GM12878 (cell line): ENCODE measurements around the gene PDSS2. TPM values are rescaled to one million over a fixed set of nuclear protein-coding genes. Genes with fewer than 3 reads are reported as not detected.

Source experiments
- ATAC-seq: fragments of 200-7000 bp; cut with Tn5 transposase; 3 replicates; pipeline ENCODE4 v1.9.1; 2020; ENCODE audit warnings: mild to moderate bottlenecking, moderate library complexity
- BruUV-seq: library from RNA; stranded (reverse); fragments of 400-500 nt; replicated peaks from 2 replicates; lab custom pipeline; 2021; lab: Mats Ljungman, UMichigan
- CTCF ChIA-PET: fragments of 300-600 bp; sonication (Branson Sonifier 250); formaldehyde crosslinking; extraction: SDS; loops from one replicate; lab custom pipeline; 2021; ENCODE audit warnings: inconsistent platforms; lab: Yijun Ruan, JAX
- POLR2A ChIA-PET: fragments of 350-600 bp; formaldehyde crosslinking; extraction: SDS; loops from one replicate; lab custom pipeline; 2021; ENCODE audit warnings: inconsistent platforms; lab: Charles Lee
- RAD21 ChIA-PET: fragments of 300-600 bp; sonication (Branson Sonifier 250); formaldehyde crosslinking; loops from one replicate; lab custom pipeline; 2023; ENCODE audit warnings: antibody characterized with exemption; ENCODE audit not compliant: unreplicated experiment; lab: Charles Lee
- SMC1A ChIA-PET: fragments of 300-600 bp; sonication (Branson Sonifier 250); formaldehyde crosslinking; loops from one replicate; lab custom pipeline; 2023; ENCODE audit not compliant: unreplicated experiment, uncharacterized antibody; lab: Charles Lee
- DNase-seq: peaks from one replicate; pipeline ENCODE4 v3.0.0-alpha.2; 2011; ENCODE audit warnings: low read depth, low spot score
- FAIRE-seq: peaks from 3 replicates; lab custom pipeline; 2011; peaks lifted over from hg19 to GRCh38; lab: Jason Lieb, UNC
- H2AFZ ChIP-seq: 2 replicates; pipeline ENCODE4 v1.6.0; 2011; ENCODE audit warnings: low read depth, low read length, control low read depth; ENCODE audit not compliant: control insufficient read depth
- H3K27ac ChIP-seq: 2 replicates; pipeline ENCODE4 v1.5.1; 2011; ENCODE audit warnings: control low read depth; ENCODE audit not compliant: control insufficient read depth, insufficient read depth
- H3K27me3 ChIP-seq, 2 experiments: replicated peaks in 1 of 2; 2 replicates each; pipeline versions ENCODE4 v1.6.0 to v1.6.1; 2011; ENCODE audit warnings: low read length in 1 of 2; ENCODE audit not compliant: control insufficient read depth in 2 of 2, insufficient read depth in 2 of 2
- H3K36me3 ChIP-seq, 2 experiments: 2 replicates each; pipeline ENCODE4 v1.5.1; 2011; ENCODE audit warnings: low read length in 1 of 2; ENCODE audit not compliant: control insufficient read depth in 2 of 2, insufficient read depth in 2 of 2
- H3K4me1 ChIP-seq: 2 replicates; pipeline ENCODE4 v1.6.1; 2011; ENCODE audit warnings: mild to moderate bottlenecking, low read length, moderate library complexity, mixed read lengths; ENCODE audit not compliant: control insufficient read depth, insufficient read depth
- H3K4me2 ChIP-seq: 2 replicates; pipeline ENCODE4 v1.6.0; 2011; ENCODE audit warnings: control low read depth; ENCODE audit not compliant: control insufficient read depth, insufficient read depth
- H3K4me3 ChIP-seq: fragments of 200-600 bp; sonication (generic); 2 replicates; pipeline ENCODE4 v1.5.1; 2016
- H3K79me2 ChIP-seq: 2 replicates; pipeline ENCODE4 v1.6.0; 2011; ENCODE audit warnings: low read length; ENCODE audit not compliant: control insufficient read depth, insufficient read depth
- H3K9ac ChIP-seq: 2 replicates; pipeline ENCODE4 v1.8.0; 2011; ENCODE audit warnings: low read length, control low read depth, mixed read lengths; ENCODE audit not compliant: control insufficient read depth, insufficient read depth
- H3K9me3 ChIP-seq: replicated peaks from 3 replicates; pipeline ENCODE4 v1.5.1; 2011; ENCODE audit warnings: mild to moderate bottlenecking, low read length; ENCODE audit not compliant: control insufficient read depth, insufficient read depth
- H4K20me1 ChIP-seq: 2 replicates; pipeline ENCODE4 v1.6.0; 2011; ENCODE audit not compliant: control insufficient read depth, insufficient read depth
- CHD4 ChIP-seq: fragments of 200-600 bp; sonication (generic); IDR thresholded peaks from 2 replicates; pipeline ENCODE4 v1.6.1; 2016; ENCODE audit warnings: mild to moderate bottlenecking
- DPF2 ChIP-seq: fragments of 450-650 bp; IDR thresholded peaks from 2 replicates; pipeline ENCODE4 v1.6.1; 2017; ENCODE audit warnings: mild to moderate bottlenecking
- FOS ChIP-seq: IDR thresholded peaks from 3 replicates; pipeline ENCODE4 v1.6.1; 2011; ENCODE audit warnings: borderline replicate concordance; ENCODE audit not compliant: insufficient read length; ENCODE audit errors: extremely low read depth
- FOXK2 ChIP-seq: fragments of 450-650 bp; IDR thresholded peaks from 2 replicates; pipeline ENCODE4 v1.6.1; 2017; ENCODE audit warnings: mild to moderate bottlenecking, moderate library complexity
- HCFC1 ChIP-seq: fragments of 150-350 bp; IDR thresholded peaks from 2 replicates; pipeline ENCODE4 v1.6.1; 2014; ENCODE audit warnings: low read length
- IRF4 ChIP-seq: IDR thresholded peaks from 2 replicates; pipeline ENCODE4 v1.6.1; 2011; ENCODE audit warnings: low read depth, low read length
- KLF5 ChIP-seq: fragments of 450-650 bp; IDR thresholded peaks from 2 replicates; pipeline ENCODE4 v1.6.1; 2014; ENCODE audit warnings: mild to moderate bottlenecking; ENCODE audit not compliant: partially characterized antibody
- SIN3A ChIP-seq: IDR thresholded peaks from 2 replicates; pipeline ENCODE4 v1.6.1; 2012; ENCODE audit warnings: low read depth, low read length, improper control_type of control experiment
- SIX5 ChIP-seq: IDR thresholded peaks from 2 replicates; pipeline ENCODE4 v1.6.1; 2011; ENCODE audit warnings: mild to moderate bottlenecking, low read depth, low read length, moderate library complexity; ENCODE audit not compliant: severe bottlenecking
- ZNF592 ChIP-seq: fragments of 450-650 bp; IDR thresholded peaks from 2 replicates; pipeline ENCODE4 v1.6.1; 2017; ENCODE audit warnings: mild to moderate bottlenecking, moderate library complexity
- in situ Hi-C: fragments of 300-500 bp; cut with MboI; formaldehyde crosslinking; loops from 9 replicates; pipeline ENCODE4 v1.14.3; 2018; ENCODE audit warnings: mixed read lengths
- intact Hi-C: fragments of 100-400 bp; cut with micrococcal nuclease; formaldehyde crosslinking; loops from one replicate; pipeline ENCODE4 v1.14.2; 2022; ENCODE audit not compliant: unreplicated experiment
- polyA plus RNA-seq, 11 experiments: library from polyadenylated mRNA; depleted of rRNA in 4 of 11; unstranded in 6 of 11; stranded (reverse) in 5 of 11; fragments of >200 nt; fragmentation: Nextera tagmentation in 4 of 11; fragmentation: Illumina TruSeq in 1 of 11; extraction: Ambion mirVana in 4 of 11; extraction: Trizol in 1 of 11; gene quantifications; 1 replicate in 1 of 11; 2 replicates in 10 of 11; pipeline versions ENCODE4 v1.2.1 to v1.2.3, GENCODE V29; 2011 to 2016; ENCODE audit warnings: inconsistent platforms in 2 of 11, missing spikeins in 2 of 11, low read depth in 1 of 11
- total RNA-seq, 4 experiments: library from RNA; depleted of rRNA in 3 of 4; stranded (reverse); fragments of >200 nt in 3 of 4; fragmentation: Illumina TruSeq in 1 of 4; extraction: Trizol in 1 of 4; gene quantifications; 2 replicates each; pipeline versions ENCODE4 v1.2.1 to v1.2.3, GENCODE V29; 2013 to 2021

Gene PDSS2
- total and polyA plus RNA-seq, 10 of the 15 experiments (the other 5 are each of a cell fraction or from before 2014, with no cell fraction given) = 7.7 to 15.5 (median 9.6) TPM

GRCh38 chr6:107235511-107235910 lies 223.9 kb downstream of the PDSS2 start:
- Histone ChIP-seq H3K9ac (no peak overlapping the region), H3K27me3 (no peaks in the 10 kb centered on the region), H3K4me1 (no peaks in the 10 kb centered on the region), H3K79me2 (no peaks in the 10 kb centered on the region), H3K4me3 (no peak overlapping the region), H3K36me3 (no peaks in the 10 kb centered on the region), H3K4me2 (no peak overlapping the region), H3K9me3 (no peaks in the 10 kb centered on the region; the same call in 2 of the 3 replicates), H2AFZ (no peak overlapping the region), H4K20me1 (no peaks in the 10 kb centered on the region), H3K27ac (no peak overlapping the region)
- intact Hi-C loops (no loop called here), in situ Hi-C loops (no loop called here)
- CTCF ChIA-PET = no interaction called here
- no peak for DNase-seq
- RAD21 ChIA-PET = no interaction called here
- TF ChIP-seq FOS (no peak), SIX5 (no peak), KLF5 (no peak), CHD4 (no peak), SIN3A (no peak), DPF2 (no peak), ZNF592 (no peak), HCFC1 (no peak), FOXK2 (no peak), IRF4 (no peak)
- no peak for FAIRE-seq
- BruUV-seq = no TSS peak
- no peak for ATAC-seq
- POLR2A ChIA-PET = no interaction called here
- SMC1A ChIA-PET = interaction anchor here (1.5 to 1.6 kb wide), 2 partner anchors 11 to 24 kb away, joined by 3 read pairs; no protein-coding TSS in a partner anchor
